ENCODE results near the gene FXYD4.

Gene FXYD4

DNA sequence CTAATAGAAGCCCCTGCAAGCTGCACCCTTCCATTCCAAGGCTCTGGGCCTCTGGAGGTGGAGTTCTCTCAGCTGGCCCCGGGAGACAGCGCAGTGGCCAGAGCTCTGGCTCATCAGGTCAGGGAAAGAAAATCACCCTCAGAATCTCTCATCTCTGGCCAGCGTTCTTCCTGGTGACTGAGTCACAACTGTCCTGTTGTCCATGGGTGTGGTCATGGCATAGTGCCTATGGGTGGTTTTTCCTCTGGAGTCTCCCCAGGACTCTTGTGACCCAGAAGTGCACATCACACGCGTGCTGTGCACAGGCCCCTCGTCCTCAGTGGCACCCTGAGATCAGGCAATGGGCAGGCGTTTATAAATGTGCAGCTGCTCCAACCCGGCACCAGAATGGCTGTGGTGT lies 27.4 kb upstream of the FXYD4 start:
- DNase-seq (ENCODE audit: low read depth), result no peak

DNA sequence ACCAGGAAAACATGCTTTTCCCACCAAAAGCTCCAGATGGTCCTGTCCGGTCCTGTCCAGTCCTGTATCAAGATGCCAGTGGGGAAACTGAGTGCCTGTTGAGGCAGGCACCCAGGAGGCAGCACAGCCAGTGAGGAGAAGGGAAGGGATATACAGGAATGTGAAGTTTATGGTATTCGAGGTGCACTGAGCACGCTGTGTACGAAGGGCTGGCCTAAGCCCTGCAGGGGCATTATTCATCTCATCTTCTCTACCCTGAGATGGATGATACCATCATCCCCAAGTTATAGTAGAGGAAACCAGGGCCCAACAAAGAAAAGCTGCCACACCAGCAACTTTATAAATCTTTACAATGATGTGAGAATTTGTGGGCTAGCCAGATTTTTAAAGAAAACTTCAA lies 23.4 kb upstream of the FXYD4 start:
- no peak for DNase-seq (ENCODE audit: low read depth)

DNA sequence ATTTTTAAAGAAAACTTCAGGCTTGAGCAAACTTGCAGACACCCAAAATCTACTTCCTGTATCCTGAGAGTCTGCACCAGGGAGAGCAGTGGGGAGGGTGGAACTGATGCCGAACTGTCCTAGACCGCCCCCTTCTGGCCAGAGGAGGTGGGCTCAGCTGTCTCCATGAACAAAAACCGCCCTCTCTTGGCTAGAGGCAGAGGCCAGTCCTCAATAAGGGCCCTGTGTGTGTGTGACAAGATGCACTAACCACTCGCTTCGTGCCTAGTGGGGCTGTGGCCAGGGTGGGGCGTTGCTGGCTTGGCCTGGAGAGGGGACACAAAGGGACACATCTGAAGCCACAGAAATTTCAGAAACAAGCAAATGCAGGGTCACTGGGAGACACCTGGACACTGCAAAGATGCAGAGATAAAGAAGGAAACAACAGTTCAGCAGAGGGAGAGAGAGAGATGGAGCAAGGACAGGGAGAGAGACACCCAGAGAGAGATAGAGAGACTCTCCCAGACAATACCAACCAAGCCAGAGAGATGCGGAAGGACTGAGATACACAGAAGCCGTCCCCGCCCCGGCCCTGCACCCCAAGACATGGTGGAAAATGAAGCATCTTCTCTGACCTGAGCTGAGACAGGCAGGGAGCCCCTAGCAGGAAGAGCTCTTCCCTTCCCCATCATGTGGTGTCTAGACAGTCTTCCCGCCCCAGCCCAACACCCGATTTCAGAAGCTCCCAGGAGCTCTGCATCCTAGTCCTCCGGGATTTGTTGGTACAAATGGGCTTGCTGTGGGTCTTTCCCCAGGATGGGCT lies 22.7 kb upstream of the FXYD4 start:
- DNase-seq (ENCODE audit: low read depth), result peak; percentile 76

DNA sequence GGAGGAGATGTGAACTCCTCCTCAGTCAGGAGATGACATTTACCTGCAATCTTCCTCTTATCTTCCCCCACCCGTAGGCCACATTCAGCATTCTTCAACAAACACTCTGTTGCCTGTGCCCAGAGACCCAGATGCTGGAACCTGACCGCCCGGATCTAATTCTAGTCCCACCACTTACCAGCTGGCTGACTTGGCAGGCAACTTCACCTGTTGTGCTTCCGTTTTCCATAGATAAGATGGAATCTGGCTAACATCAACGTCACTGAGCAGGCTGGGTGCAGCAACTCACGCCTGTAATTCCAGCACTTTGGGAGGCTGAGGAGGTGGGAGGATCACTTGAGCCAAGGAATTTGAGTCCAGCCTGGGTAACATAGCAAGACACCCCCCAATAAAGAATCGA lies 21.3 kb upstream of the FXYD4 start:
- DNase-seq (ENCODE audit: low read depth), result no peak

GRCh38 chr10:43350686-43351085 lies 20.8 kb upstream of the FXYD4 start:
- no peak for DNase-seq (ENCODE audit: low read depth)

DNA sequence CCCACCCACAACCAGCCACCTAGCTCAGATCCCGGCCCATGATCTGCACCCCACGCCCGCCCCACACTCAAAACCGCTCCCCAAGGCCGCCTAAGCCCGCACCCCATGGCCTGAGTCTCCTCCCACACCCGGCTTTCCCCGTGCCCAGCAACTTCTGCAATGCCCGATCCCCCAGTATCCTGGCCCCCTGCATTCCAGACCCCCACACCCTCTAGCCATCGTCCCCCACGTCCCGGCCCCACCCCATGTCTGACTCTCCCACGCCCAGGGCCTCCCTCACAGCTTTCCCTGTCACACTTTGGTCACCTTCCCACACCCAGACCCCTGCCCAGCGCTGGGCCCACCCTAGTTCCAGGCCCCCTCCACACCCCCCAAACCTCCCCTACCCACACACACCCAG lies 20.1 kb upstream of the FXYD4 start:
- no peak for DNase-seq (ENCODE audit: low read depth)

DNA sequence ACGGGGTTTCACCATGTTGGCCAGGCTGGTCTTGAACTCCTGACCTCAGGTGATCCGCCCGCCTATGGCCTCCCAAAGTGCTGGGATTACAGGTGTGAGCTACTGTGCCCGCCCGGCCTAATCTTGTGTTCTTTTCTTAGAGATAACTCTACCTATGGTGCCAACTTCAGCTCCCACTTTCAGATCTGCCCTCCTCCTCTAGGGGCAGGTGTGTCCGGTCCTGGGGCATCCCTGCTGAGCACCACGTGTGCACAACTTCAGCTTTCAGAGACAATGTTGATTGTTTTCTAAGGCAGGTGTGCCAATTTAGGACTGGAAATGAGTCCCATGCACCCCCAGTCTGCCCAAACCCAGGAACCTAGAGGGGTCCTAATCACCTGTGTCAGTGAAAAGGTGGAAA lies 18.5 kb upstream of the FXYD4 start:
- no peak for DNase-seq (ENCODE audit: low read depth)

DNA sequence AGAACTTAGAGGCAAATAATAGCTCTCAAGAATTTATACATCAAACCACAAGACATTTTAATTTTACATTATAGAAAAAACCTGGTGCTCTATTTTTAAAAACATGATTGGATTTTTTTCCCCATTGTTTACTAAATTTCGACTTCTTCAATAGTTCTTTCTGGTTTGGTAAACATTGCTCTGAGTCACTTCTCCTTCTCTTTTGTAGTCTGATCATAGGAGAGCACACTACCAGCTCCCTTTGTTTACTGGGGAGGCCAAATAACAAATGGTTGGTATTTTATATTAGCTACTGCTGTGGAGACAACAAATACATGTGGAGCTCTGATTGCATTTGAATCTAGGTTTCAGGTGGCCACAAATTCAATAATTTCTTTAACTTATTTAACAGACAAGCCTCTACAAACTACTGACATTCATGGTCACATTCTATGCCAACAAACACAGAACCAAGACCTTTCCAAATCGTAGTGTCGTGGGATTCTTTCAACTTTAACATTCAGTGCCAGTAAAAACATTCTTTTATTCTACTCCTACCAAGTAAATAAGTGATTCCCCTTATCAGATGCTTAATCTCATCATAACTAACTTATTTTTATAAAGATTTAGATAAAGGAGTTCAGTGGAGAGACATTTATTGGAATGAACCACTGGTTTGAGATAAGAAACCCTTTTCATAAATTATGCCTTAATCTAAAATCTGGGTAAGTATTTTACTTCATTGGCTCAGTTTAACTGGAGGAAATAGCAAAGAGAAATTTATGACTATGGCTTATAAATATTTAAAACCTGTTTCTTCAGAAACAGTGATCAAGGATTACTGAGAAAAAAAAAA lies 17.7 kb upstream of the FXYD4 start:
- no peak for DNase-seq (ENCODE audit: low read depth)

DNA sequence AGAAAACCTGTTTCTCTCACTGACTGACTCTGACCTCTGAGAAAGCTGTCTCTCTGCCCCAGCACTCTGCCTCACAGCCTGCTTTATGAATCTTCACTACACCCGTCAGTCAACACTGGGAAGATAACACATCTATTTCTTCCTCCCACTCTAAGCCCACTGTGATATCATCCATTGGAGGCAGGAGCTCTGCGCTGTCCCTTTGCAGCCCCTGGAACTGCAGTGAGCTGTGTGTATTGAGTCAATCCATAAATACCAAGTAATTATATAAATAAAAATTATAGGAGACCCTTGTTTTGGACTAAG lies 17.2 kb upstream of the FXYD4 start:
- DNase-seq (ENCODE audit: low read depth), result no peak

- no peak for DNase-seq (ENCODE audit: low read depth)
Measured at GRCh38 chr10:43354879-43355380, 16.5 kb upstream of the FXYD4 start.

- no peak for DNase-seq (ENCODE audit: low read depth)
Measured at GRCh38 chr10:43355749-43356371, 15.6 kb upstream of the FXYD4 start.

GRCh38 chr10:43360086-43360485 lies 11.3 kb upstream of the FXYD4 start:
- no peak for DNase-seq (ENCODE audit: low read depth)

GRCh38 chr10:43361547-43362190 lies 9.8 kb upstream of the FXYD4 start:
- DNase-seq (ENCODE audit: low read depth), result no peak

- DNase-seq (ENCODE audit: low read depth), result peak; percentile 93
Measured at GRCh38 chr10:43362191-43362839, 9.1 kb upstream of the FXYD4 start.

GRCh38 chr10:43365001-43365400 lies 6.4 kb upstream of the FXYD4 start:
- DNase-seq (ENCODE audit: low read depth), result no peak

GRCh38 chr10:43369921-43370320 lies 1.5 kb upstream of the FXYD4 start:
- DNase-seq (ENCODE audit: low read depth), result no peak

DNA sequence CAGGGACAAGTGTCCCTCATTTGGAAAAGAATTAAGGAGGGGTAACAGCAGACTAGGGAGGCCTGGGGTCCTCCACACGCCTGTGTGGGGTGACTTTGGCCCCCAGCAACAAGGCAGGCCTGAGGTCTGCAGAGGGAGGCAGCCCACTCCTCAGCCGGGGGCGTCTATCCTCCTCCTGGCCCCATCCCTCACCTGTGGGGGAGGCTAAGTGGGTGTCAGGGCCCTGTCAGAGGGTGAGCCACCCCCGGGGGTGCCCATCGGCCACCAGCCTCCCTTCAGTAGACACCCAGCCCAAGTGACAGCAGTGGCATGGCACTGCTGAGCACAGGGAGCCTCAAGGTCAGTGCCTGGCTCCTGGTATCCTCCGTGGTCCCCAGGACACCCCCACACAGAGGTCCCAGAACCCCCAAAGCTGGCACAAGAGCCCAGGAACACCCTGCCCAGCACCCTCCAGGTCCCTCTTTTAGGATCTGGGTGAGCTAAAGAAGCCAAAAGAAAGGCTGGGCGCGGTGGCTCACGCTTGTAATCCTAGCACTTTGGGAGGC lies 693 bp upstream of the FXYD4 start:
- DNase-seq (ENCODE audit: low read depth), result no peak

DNA sequence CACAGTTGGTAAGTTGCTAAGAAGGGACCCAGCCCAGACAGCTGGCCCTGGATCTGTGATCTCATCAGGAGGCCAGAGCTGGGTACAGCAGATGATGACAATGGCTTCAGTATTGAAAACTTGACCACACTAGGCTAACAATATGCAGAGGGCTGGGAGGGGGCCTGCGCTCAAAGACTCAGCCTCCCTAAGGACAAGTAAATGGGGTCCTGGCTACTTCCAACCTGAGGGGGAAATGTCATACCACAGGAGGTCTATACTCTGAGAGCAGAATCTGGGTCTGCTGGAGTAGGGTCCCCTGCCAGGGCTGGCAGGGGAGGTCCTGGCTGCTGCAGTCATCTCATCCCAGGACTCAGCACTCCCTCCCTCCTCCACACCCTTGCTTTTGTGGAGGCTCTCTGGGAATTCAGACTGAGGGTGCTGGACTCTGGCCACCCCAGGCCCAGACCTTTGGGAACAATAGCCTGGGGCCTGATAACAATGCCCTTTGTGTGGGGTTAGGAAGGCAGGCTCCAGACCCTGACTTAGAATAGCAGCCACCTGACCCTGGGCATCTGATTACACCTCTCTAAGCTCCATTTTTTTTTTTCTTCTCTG lies 1.4 kb downstream of the FXYD4 start:
- DNase-seq (ENCODE audit: low read depth), result no peak

DNA sequence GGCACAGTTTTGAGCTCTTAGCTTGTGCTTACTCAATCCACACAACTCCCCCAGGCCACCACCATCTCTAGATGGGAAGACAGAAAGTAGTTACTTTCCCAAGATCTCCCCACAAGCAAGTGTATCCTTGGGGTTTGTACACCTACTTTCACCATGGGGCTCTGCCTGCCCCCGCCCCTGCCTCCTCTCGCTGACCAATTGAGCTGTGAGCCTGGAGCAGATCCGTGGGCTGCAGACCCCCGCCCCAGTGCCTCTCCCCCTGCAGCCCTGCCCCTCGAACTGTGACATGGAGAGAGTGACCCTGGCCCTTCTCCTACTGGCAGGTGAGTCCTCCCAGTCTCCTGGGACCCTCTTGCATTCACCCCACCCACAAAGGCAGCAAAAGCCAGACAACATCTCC lies 2.0 kb downstream of the FXYD4 start:
- no peak for DNase-seq (ENCODE audit: low read depth)

GRCh38 chr10:43374194-43374593 lies 2.8 kb downstream of the FXYD4 start:
- DNase-seq (ENCODE audit: low read depth), result no peak

GRCh38 chr10:43375401-43376020 lies 4.1 kb downstream of the FXYD4 start:
- DNase-seq (ENCODE audit: low read depth), result no peak
